Thymus (tissue), 11 donors: Measurements from ENCODE around the gene HERPUD1. TPM values are rescaled to one million over a fixed set of nuclear protein-coding genes. Genes with fewer than 3 reads are reported as not detected.

Experiments used
- DNase-seq, 9 donors: peaks; one replicate each; pipeline ENCODE4 v3.0.0-alpha.2; 2013; ENCODE audit warnings: low spot score in 9 of 9, low read depth in 6 of 9, missing footprints in 1 of 9
- H3K27ac ChIP-seq, 2 donors: one replicate each; pipeline ENCODE4 v1.5.1; 2013; ENCODE audit warnings: control low read depth in 1 of 2, low read depth in 1 of 2, low read length in 1 of 2, mild to moderate bottlenecking in 1 of 2, moderate library complexity in 1 of 2
- H3K27me3 ChIP-seq, 2 donors: one replicate each; pipeline ENCODE4 v1.5.1; 2013; ENCODE audit warnings: low read length in 1 of 2; ENCODE audit not compliant: control insufficient read depth in 2 of 2, insufficient read depth in 1 of 2
- H3K36me3 ChIP-seq, 2 donors: one replicate each; pipeline ENCODE4 v1.5.1; 2013; ENCODE audit warnings: low read length in 1 of 2, mild to moderate bottlenecking in 1 of 2, moderate library complexity in 1 of 2; ENCODE audit not compliant: control insufficient read depth in 2 of 2, insufficient read depth in 2 of 2
- H3K4me1 ChIP-seq, 2 donors: one replicate each; pipeline ENCODE4 v1.5.1; 2013; ENCODE audit warnings: low read length in 2 of 2; ENCODE audit not compliant: control insufficient read depth in 2 of 2, insufficient read depth in 2 of 2
- H3K4me3 ChIP-seq, 2 donors: one replicate each; pipeline ENCODE4 v1.5.1; 2013; ENCODE audit warnings: low read length in 2 of 2, control low read depth in 1 of 2, mild to moderate bottlenecking in 1 of 2
- H3K9me3 ChIP-seq, 2 donors: one replicate each; pipeline ENCODE4 v1.5.1; 2013; ENCODE audit warnings: low read length in 1 of 2, mild to moderate bottlenecking in 1 of 2; ENCODE audit not compliant: control insufficient read depth in 2 of 2, insufficient read depth in 1 of 2
- WGBS: extraction: QIAGEN DNeasy Blood & Tissue Kit; methylation state at CpG from one replicate; pipeline ENCODE4 v1.1.7; 2013; 5-methylcytosine and 5-hydroxymethylcytosine counted together
- polyA plus RNA-seq: library from polyadenylated mRNA; stranded (reverse); fragments of 200-250 nt; gene quantifications from one replicate; pipeline ENCODE4 v1.2.3, GENCODE V29; 2013
- total RNA-seq: library from RNA; stranded (reverse); fragments of 120-200 nt; gene quantifications from one replicate; pipeline ENCODE4 v1.2.4, GENCODE V29; 2013
- donor health status: healthy.

HERPUD1 gene
- total and polyA plus RNA-seq, 2 donors: 28.3 to 105 TPM

DNA sequence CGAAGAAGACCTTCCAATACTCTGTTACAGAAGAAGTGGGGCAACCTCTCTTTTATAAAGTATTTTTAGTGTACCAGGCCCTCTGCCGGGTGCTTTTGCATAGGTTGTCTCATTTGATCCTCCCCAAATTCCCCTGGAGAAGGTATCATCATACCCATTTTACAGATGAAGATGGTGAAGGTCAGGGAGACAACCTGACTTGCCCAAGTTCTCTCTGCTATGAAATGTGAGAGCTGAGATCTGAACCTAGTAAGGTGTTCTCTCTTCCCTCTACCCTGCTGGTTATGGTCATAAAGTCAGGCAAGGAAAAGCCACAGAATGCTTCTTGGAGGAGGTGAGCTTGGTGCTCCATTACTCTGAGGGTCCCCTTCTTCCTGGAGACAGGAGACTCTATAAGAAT lies 28.1 kb upstream of the HERPUD1 start:
- Histone ChIP-seq H3K4me3 (no peak overlapping the region), H3K4me1 (peaks cover 6 to 14% of the 10 kb centered on the region in 2 donors), H3K27me3 (no peaks in the 10 kb centered on the region), H3K27ac (no peak overlapping the region), H3K36me3 (no peaks in the 10 kb centered on the region), H3K9me3 (no peaks in the 10 kb centered on the region)
- WGBS: 98% methylated on average over 2 of the region's 2 CpGs
- no peak for DNase-seq

DNA sequence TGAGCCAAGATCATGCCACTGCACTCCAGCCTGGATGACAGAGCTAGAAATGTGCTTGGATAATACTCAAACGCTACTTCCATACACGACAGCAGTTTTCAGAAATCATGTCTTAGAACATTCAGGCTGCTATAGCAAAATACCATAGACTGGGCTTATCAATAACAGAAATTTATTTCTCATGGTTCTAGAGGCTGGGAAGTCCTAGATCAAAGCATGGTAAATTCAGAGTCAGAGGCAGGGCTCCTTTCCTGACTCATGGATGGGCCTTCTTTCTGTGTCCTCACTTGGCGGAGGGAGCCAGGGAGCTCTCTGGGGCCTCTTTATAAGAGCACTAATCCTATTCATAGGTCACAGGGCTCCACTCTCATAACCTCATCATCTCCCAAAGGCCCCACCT lies 24.5 kb upstream of the HERPUD1 start:
- H3K27ac ChIP-seq: no peak overlapping the region
- WGBS: 99% methylated on average over 3 of the region's 3 CpGs
- no peak for DNase-seq
- no peak overlapping the region for H3K4me3 ChIP-seq
- H3K36me3 ChIP-seq: no peaks in the 10 kb centered on the region
- H3K27me3 ChIP-seq: no peaks in the 10 kb centered on the region
- H3K9me3 ChIP-seq: no peaks in the 10 kb centered on the region
- peaks cover 9 to 23% of the 10 kb centered on the region in 2 donors for H3K4me1 ChIP-seq

DNA sequence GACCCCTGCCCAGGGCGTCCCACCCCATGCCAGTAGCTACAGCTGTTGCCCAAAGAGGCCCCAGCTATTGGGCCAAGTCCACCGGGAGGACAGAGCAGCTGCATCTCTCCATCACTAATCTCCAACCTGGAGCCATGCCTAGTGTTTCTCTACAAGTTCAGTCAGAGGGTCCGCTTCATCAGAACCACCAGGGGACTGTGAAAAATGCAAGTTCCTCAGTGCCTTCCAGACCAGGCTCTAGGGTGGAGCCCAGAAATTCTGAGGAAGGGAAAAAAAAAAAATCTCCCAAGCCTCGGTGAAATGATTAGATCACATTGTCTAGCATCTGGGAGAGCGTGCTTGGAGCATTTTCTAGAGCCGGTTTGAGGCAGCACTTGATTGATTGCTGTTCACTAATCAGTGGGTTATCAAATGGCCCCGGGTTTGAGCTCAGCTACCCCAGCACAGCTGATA lies 22.4 kb upstream of the HERPUD1 start:
- no peaks in the 10 kb centered on the region for H3K27me3 ChIP-seq
- no peaks in the 10 kb centered on the region for H3K9me3 ChIP-seq
- peaks cover 9 to 30% of the 10 kb centered on the region in 2 donors for H3K4me1 ChIP-seq
- H3K36me3 ChIP-seq: no peaks in the 10 kb centered on the region
- no peak overlapping the region for H3K4me3 ChIP-seq
- no peak overlapping the region for H3K27ac ChIP-seq
- 96% methylated on average over 7 of the region's 7 CpGs for WGBS
- no peak for DNase-seq

DNA sequence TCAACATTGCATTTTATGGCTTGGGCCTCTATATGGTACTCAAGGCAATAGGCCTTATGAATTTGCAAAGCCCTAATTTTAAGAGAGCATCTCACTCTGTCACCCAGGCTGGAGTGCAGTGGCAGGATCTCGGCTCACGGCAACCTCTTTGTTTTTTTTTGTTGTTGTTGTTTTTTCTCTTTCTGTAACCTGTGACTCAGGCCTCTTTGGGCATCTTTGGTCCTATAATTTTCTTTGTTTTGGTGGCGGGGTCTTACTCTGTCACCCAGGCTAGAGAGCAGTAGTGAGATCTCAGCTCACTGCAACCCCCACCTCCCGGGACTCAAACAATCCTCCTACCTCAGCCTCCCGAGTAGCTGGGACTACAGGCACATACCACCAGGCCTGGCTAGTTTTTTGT lies 21.8 kb upstream of the HERPUD1 start:
- WGBS: 86% methylated on average over 5 of the region's 5 CpGs
- Histone ChIP-seq H3K4me3 (no peak overlapping the region), H3K27ac (no peak overlapping the region), H3K27me3 (no peaks in the 10 kb centered on the region), H3K9me3 (no peaks in the 10 kb centered on the region), H3K36me3 (no peaks in the 10 kb centered on the region), H3K4me1 (peaks cover 9 to 30% of the 10 kb centered on the region in 2 donors)
- no peak for DNase-seq

DNA sequence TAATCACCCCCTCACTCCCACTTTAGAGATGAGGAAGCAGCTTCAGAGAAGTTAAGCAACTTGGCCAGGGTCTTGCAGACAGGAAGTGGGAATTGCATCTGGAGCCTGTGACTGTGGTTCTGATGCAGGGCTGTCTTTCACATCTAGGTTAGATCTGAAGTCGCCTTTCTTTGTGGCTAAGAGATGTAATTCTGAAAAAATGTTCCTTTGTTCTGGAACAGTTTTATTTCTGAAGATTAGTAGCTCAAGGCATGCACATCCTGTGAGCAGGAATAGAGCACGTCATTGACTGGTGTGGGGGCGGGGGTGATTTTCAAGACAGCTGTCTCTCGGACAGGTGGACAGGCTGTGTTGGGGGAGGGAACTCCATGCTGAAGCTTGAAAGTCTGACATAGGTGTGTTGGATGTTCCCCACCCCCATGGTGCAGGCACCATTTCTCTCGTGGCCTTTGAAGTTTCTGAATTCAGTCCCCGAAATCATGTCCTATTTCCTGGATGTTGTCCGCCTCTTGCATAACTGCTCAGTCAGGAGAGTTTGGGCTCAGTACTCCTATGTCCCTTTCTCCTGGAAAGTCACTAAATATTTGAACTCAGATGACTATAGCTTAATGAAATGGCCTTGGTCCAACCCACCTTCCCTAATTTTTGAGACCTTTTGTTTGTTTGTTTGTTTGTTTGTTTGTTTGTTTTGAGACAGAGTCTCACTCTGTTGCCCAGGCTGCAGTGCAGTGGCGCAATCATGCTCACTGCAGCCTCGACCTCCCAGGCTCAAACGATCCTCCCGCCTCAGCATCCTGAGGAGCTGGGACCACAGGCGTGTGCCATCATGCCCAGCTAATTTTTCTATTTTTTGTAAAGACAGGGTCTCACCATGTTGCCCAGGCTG lies 21.0 kb upstream of the HERPUD1 start:
- WGBS: 69% methylated on average over 12 of the region's 12 CpGs
- H3K4me1 ChIP-seq: peaks cover 9 to 31% of the 10 kb centered on the region in 2 donors
- no peaks in the 10 kb centered on the region for H3K36me3 ChIP-seq
- H3K27ac ChIP-seq: peak overlapping the region; percentile 50 to 53
- H3K4me3 ChIP-seq: no peak overlapping the region
- H3K9me3 ChIP-seq: no peaks in the 10 kb centered on the region
- peak in 2 of 9 donors; percentile 20 to 58 for DNase-seq
- H3K27me3 ChIP-seq: no peaks in the 10 kb centered on the region

DNA sequence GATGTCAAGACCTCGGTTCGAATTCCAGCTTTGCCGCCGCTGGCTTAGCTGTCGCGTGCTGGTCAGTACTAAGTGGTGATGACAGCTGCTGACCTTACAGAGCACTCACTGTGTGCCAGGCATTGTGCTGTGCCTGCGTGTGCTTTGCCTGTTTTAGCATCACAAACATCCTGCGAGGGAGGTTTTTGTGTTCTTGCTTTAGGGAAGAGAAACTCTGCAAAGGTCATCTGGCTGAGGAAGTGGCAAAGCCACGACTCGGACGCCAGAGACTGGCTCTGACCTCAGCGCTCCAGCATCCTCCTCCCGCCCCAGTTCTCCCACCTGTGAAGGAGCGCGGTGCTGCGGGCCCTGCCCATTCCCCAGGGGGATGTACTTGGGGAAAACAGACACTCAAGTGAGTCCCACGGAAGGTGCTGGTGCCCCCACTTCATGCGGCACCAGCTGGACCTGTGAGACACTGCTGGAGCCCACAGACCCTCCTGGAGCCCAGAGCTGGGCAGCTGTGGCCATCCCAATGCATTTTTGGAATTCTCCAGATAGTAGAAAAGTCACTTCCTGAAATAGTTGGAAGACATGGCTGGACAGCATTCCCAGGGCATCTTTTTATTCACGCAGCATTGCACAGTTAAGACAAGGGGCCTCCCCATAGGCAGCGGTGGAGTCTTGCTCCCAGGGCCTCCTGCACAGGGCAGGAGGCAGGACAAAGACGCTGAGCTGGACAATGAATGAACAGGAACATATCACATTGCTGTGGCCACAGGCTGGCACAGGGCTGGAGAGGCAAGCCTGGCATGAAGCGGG lies 20.0 kb upstream of the HERPUD1 start:
- Histone ChIP-seq H3K9me3 (no peaks in the 10 kb centered on the region), H3K36me3 (no peaks in the 10 kb centered on the region), H3K27ac (no peak overlapping the region), H3K4me1 (peaks cover 17 to 41% of the 10 kb centered on the region in 2 donors), H3K4me3 (no peak overlapping the region), H3K27me3 (no peaks in the 10 kb centered on the region)
- DNase-seq: no peak
- 83% methylated on average over 22 of the region's 22 CpGs for WGBS

DNA sequence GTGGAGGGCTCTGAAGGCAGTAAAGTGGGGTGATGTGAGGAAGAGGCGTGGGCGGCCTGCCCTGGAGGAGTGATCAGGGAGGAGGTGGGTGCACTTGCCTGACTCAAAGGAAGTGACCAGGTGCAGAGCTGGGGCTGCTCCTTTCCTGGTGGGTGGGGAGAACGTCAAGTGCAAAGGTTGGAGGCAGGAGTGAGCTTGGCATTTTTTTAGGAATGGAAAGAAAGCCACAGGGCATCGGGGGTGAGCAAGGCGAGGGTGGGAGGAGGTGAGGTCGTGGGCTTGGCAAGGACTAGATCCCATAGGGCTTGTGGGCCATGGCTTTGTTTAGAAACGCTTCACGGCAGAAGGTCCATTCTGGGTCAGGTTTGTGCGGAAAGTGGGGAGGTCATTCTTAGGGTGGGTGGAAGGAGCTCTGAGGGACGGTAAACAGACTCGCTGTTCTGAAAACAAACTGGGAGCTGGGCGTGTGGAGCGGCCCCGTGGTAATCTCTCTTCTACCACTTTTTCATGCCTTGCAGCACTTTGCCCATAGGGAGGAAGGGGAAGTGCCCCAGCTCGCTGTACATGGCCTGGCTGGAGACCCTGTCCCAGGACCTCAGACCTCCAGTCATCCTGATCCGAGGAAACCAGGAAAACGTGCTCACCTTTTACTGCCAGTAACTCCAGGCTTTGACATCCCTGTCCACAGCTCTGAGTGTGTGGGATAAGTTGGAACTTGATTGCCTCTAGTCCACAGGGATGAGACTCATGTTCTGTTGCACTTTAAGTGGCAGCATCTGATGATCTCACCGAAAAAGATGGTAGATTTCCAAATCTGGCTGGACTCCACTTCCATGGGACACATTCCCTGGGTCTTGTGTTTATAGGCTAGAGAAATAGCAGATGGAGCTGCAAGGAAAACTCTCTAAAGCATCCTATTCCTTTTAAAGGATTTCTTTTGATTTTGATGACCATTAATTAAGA lies 18.9 kb upstream of the HERPUD1 start:
- H3K4me3 ChIP-seq: no peak overlapping the region
- peaks cover 23 to 51% of the 10 kb centered on the region in 2 donors for H3K4me1 ChIP-seq
- no peaks in the 10 kb centered on the region for H3K9me3 ChIP-seq
- H3K36me3 ChIP-seq: no peaks in the 10 kb centered on the region
- H3K27ac ChIP-seq: no peak overlapping the region
- DNase-seq: no peak
- 93% methylated on average over 18 of the region's 18 CpGs for WGBS
- no peaks in the 10 kb centered on the region for H3K27me3 ChIP-seq

DNA sequence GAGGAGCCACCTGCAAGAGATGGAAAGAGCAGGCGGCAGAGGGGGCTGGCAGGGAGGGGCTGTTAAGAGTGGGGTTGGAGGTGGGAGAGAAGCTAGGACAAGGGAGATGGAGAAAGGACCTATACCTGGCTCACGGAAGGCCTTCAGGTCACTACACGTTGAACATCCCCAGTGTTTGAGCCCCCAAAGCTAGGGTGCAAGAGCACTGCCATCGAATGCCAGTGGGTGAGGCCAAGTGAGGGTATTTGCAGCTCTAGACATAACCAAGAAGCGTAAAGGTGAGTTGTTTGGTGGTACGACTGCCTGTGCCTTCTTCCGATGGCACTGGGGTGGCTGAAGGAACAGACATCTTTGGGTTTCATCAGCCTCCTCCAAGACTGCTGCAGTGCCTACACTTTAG lies 17.0 kb upstream of the HERPUD1 start:
- DNase-seq: no peak
- no peak overlapping the region for H3K4me3 ChIP-seq
- H3K9me3 ChIP-seq: no peaks in the 10 kb centered on the region
- 83% methylated on average over 7 of the region's 7 CpGs for WGBS
- peaks cover 23 to 55% of the 10 kb centered on the region in 2 donors for H3K4me1 ChIP-seq
- no peak overlapping the region for H3K27ac ChIP-seq
- no peaks in the 10 kb centered on the region for H3K36me3 ChIP-seq
- H3K27me3 ChIP-seq: no peaks in the 10 kb centered on the region
